ENCODE measurements around the gene SNAI3.

The SNAI3 gene

DNA sequence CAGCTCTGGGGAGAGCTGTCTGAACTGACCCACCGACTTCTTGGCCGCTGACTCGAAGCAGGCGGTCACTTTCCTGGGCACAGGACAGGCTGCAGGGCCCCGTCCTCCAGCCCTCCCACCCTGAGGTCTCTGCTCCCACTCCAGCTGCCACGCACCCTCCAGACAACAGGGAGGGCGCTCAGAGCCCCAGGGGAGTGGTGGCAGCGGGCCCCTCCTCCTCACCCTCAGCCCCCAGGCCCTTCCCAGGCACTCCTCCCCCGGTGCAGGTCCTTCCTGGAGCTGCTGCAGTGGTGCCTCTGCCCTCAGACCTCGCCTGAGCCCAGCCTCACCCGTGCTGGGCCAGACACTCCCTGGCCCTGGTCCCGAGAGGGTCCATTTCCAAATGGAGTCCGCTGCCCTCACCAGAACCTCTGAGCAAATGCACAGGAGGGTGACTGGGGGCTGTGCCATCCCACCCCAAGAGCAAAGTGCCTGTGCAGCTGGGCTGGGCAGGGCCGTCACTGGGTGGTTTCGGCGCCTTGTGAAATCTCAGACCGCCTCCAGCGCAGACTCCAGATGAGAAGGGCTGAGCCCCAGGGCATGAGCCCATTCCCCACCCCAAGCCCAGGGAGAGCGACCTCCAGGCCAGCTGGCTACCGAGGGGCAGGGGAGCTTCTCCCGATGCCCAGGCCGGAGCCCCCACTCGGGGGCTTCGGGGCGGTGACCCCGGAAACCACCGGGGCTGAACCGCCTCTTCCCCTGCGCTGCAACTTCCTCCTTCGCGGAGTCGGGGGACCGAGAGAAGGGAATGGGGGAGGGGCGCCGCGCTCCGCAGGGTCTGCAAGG lies 36.2 kb downstream of the SNAI3 start:
- no peak for DNase-seq (ENCODE audit: low read depth, low spot score)
- peak overlapping the region; percentile 86 for H3K4me3 ChIP-seq (ENCODE audit: low read depth, low read length)
- POLR2A ChIA-PET = interaction anchor here (0.6 to 1.1 kb wide), 4 partner anchors 12 to 861 kb away, joined by 3 to 5 read pairs (median 3); partner anchors contain the start of gene MVD
- CTCF ChIA-PET = no interaction called here
- TF ChIP-seq, protein P1, sequence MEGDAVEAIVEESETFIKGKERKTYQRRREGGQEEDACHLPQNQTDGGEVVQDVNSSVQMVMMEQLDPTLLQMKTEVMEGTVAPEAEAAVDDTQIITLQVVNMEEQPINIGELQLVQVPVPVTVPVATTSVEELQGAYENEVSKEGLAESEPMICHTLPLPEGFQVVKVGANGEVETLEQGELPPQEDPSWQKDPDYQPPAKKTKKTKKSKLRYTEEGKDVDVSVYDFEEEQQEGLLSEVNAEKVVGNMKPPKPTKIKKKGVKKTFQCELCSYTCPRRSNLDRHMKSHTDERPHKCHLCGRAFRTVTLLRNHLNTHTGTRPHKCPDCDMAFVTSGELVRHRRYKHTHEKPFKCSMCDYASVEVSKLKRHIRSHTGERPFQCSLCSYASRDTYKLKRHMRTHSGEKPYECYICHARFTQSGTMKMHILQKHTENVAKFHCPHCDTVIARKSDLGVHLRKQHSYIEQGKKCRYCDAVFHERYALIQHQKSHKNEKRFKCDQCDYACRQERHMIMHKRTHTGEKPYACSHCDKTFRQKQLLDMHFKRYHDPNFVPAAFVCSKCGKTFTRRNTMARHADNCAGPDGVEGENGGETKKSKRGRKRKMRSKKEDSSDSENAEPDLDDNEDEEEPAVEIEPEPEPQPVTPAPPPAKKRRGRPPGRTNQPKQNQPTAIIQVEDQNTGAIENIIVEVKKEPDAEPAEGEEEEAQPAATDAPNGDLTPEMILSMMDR (IDR thresholded peaks at IDR 0.05; ENCODE audit: insufficient read depth, low read length, missing control alignments) = no peak

DNA sequence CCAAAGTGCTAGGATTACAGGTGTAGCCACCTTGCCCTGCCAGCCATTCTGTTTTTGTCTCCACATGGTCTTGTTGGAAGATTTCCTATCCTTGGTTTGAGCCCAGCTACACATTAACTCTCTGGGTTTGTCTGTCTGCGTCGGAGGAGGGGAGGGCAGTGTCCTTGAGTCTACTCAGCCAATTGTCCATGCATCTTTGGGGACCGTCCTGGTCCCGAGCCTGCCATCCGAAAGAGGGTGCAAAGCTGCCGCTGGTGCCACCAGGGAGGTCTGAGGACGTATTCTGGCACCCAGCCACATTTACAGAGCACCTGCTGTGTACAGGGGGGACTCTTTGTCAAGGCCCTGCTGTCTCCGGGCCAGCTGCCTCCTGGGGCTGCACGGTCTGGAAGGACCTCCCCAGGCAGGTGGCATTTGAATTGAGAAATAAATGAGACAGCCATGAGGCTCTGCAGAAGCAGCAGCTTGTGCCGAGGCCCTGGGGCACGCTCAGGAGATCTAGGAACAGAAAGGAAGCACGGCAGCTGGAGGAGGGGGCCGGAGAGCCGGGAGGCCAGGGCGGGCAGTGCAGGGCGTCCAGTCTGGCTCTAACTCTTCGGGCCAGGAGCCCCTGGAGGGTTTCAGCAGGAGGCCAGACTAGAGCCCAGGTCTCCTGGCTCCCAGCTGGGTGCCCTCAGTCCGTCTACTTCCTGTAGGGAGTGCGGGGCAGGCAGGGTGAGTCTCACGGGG lies 36.9 kb downstream of the SNAI3 start:
- no peak for DNase-seq (ENCODE audit: low read depth, low spot score)
- ChIA-PET POLR2A (interaction anchor here (0.6 kb wide), 1 partner anchor 191 kb away, joined by 3 read pairs; no protein-coding TSS in a partner anchor), CTCF (no interaction called here)
- H3K4me3 ChIP-seq (ENCODE audit: low read depth, low read length) = peak overlapping the region; percentile 86
- TF ChIP-seq, protein P1 (IDR thresholded peaks at IDR 0.05; ENCODE audit: insufficient read depth, low read length, missing control alignments) = no peak

DNA sequence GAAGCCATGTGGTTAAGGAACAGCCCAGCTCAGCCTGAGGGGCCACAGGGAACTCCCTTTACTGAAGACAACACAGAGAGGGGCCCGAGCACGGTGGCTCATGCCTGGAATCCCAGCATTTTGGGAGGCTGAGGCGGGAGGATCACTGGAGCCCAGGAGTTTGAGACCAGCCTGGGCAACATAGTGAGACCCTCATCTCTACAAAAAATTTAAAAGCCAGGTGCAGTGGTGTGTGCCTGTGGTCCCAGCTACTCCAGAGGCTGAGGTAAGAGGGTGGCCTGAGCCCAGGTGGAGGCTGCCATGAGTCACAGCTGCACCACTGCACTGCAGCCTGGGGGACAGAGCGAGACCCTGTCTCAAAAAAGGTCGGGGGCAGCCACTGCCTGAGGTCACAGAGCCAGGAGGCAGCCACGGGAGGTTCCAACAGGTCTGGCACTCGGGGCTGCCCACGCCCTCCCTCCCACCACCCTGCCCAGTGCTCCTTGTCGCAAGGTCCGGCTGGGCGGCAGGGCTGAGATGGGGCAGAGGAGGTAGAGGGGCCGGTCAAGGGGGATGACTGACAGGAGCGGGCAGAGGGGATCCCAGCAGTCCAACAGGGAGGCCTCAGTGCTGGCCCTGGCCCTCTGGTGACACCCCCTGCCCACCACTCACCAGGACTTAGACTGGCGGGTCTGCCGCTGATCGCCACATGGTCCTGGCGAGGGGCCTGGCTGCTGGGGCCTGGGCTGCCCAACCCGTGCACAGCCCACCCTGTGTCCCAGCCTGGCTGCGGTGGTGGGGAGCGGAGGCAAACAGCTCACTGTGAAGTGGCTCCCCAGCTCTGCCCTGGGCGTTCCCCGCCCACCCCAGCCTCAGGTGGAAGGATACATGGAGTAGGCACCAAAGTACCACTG lies 38.9 kb downstream of the SNAI3 start:
- no peak for DNase-seq (ENCODE audit: low read depth, low spot score)
- H3K4me3 ChIP-seq (ENCODE audit: low read depth, low read length) = no peak overlapping the region
- ChIA-PET POLR2A (no interaction called here), CTCF (interaction anchor here (1.5 kb wide), 1 partner anchor 13 kb away, joined by 3 read pairs; no protein-coding TSS in a partner anchor)
- TF ChIP-seq, protein P1 (IDR thresholded peaks at IDR 0.05; ENCODE audit: insufficient read depth, low read length, missing control alignments) = no peak

GRCh38 chr16:88646345-88647034 lies 39.8 kb downstream of the SNAI3 start:
- ChIA-PET POLR2A (no interaction called here), CTCF (interaction anchor here (1.5 kb wide), 1 partner anchor 14 kb away, joined by 3 read pairs; no protein-coding TSS in a partner anchor)
- DNase-seq (ENCODE audit: low read depth, low spot score) = no peak
- H3K4me3 ChIP-seq (ENCODE audit: low read depth, low read length) = no peak overlapping the region
- TF ChIP-seq, protein P1 (IDR thresholded peaks at IDR 0.05; ENCODE audit: insufficient read depth, low read length, missing control alignments) = no peak

DNA sequence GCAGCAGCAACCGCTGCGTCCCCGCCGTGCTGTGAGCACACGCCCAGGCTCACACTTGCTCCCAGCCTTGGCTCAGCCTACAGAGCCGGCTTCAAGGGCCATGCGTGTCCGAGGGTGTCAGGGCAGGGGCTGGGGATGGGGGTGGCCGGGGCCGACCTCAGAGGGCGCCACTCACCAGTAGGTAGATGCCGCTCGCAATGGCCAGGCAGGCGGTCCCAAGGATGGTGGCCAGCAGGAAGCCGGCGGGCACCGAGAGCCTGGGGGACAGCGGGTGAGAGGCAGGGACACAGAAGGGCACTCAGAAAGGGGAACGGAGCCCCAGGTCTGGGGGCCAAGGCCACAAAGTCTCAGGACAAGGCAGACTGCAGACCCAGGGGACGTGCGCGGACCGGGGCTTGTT lies 40.4 kb downstream of the SNAI3 start:
- CTCF ChIA-PET = interaction anchor here (1.5 kb wide), 1 partner anchor 14 kb away, joined by 3 read pairs; no protein-coding TSS in a partner anchor
- no peak for DNase-seq (ENCODE audit: low read depth, low spot score)
- no peak overlapping the region for H3K4me3 ChIP-seq (ENCODE audit: low read depth, low read length)
- POLR2A ChIA-PET = no interaction called here
- TF ChIP-seq, protein P1 (IDR thresholded peaks at IDR 0.05; ENCODE audit: insufficient read depth, low read length, missing control alignments) = no peak

Measured in AG04449 (cell line).